Gastroesophageal sphincter (tissue), 4 donors: ENCODE results near the gene NPL. TPM values are rescaled to one million over a fixed set of nuclear protein-coding genes. Genes with fewer than 3 reads are reported as not detected.
A peak's percentile ranks its signal among the peaks of the same experiment; 100 is the strongest.

ENCODE experiments used
- ATAC-seq: fragments of 150-250 bp; one replicate; pipeline ENCODE4 v1.9.1; 2016; ENCODE audit warnings: mild to moderate bottlenecking, moderate library complexity
- H3K27ac ChIP-seq, 4 donors: fragments of 200-600 bp; sonication (generic) in 3 of 4; 1 replicate in 3 of 4; 2 replicates in 1 of 4; pipeline ENCODE4 v1.5.1; 2016 to 2019
- H3K27me3 ChIP-seq: fragments of 200-600 bp; sonication (generic); one replicate; pipeline ENCODE4 v1.5.1; 2019
- H3K36me3 ChIP-seq, 2 donors: fragments of 200-600 bp; sonication (generic); one replicate each; pipeline ENCODE4 v1.5.1; 2019; ENCODE audit warnings: control low read depth in 1 of 2
- H3K4me1 ChIP-seq, 3 donors: fragments of 200-600 bp; sonication (generic); 1 replicate in 2 of 3; 2 replicates in 1 of 3; pipeline ENCODE4 v1.5.1; 2016 to 2019; ENCODE audit warnings: control low read depth in 2 of 3
- H3K4me3 ChIP-seq, 2 donors: fragments of 200-600 bp; sonication (generic); one replicate each; pipeline ENCODE4 v1.5.1; 2019; ENCODE audit warnings: mild to moderate bottlenecking in 1 of 2, moderate library complexity in 1 of 2
- H3K9me3 ChIP-seq, 3 donors: fragments of 200-600 bp; sonication (generic); one replicate each; pipeline ENCODE4 v1.5.1; 2017 to 2019; ENCODE audit warnings: control low read depth in 2 of 3
- CTCF ChIP-seq, 4 experiments: fragments of 200-600 bp in 2 of 4; fragments of 450-650 bp in 2 of 4; sonication (generic) in 1 of 4; IDR thresholded peaks; one replicate each; pipeline ENCODE4 v1.5.1; 2017 to 2019; ENCODE audit warnings: antibody characterized with exemption in 4 of 4, mild to moderate bottlenecking in 2 of 4, moderate library complexity in 2 of 4
- EP300 ChIP-seq: sonication (generic); formaldehyde crosslinking; IDR thresholded peaks from one replicate; pipeline ENCODE4 v1.6.1; 2017; ENCODE audit warnings: antibody characterized with exemption, mild to moderate bottlenecking
- POLR2A ChIP-seq, 2 donors: fragments of 450-650 bp; IDR thresholded peaks; one replicate each; pipeline ENCODE4 v1.6.1; 2017; ENCODE audit warnings: antibody characterized with exemption in 2 of 2, mild to moderate bottlenecking in 2 of 2, moderate library complexity in 1 of 2
- POLR2AphosphoS5 ChIP-seq: sonication (generic); formaldehyde crosslinking; IDR thresholded peaks from one replicate; pipeline ENCODE4 v1.6.1; 2017; ENCODE audit warnings: antibody characterized with exemption
- WGBS, 2 donors: methylation state at CpG; one replicate each; pipeline ENCODE4 v1.1.5; 2018; ENCODE audit warnings: low coverage in 1 of 2; 5-methylcytosine and 5-hydroxymethylcytosine counted together
- total RNA-seq, 4 donors: library from RNA; depleted of rRNA; stranded (reverse); fragments of >200 nt; gene quantifications; one replicate each; pipeline ENCODE4 v1.1.0, GENCODE V29; 2016

Gene NPL, protein sequence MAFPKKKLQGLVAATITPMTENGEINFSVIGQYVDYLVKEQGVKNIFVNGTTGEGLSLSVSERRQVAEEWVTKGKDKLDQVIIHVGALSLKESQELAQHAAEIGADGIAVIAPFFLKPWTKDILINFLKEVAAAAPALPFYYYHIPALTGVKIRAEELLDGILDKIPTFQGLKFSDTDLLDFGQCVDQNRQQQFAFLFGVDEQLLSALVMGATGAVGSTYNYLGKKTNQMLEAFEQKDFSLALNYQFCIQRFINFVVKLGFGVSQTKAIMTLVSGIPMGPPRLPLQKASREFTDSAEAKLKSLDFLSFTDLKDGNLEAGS
- total RNA-seq, result 10 to 100 TPM in 1 of 4 donors, 1 to 10 TPM in 3; 6.8 to 10.2 (median 7.9) TPM

GRCh38 chr1:182789138-182790076, at the start of gene NPL:
NPL (plus strand) TSS chr1:182789773; CDS start chr1:182794372, 4,599 bp downstream.
- WGBS, 2 donors, result 0 to 2% methylated on average over 6 to 12 of the region's 93 CpGs
- Histone ChIP-seq H3K4me1 (peaks cover 0 to 26% (median 3%) of the 10 kb centered on the region in 3 donors), H3K27ac (peak within 1 kb of the TSS in 3 of 4 donors; percentile 78 to 82 (median 80)), H3K36me3 (peaks cover 0 to 4% of the 10 kb centered on the region in 2 donors), H3K27me3 (no peaks in the 10 kb centered on the region), H3K4me3 (peak within 1 kb of the TSS; percentile 43 to 63), H3K9me3 (no peaks in the 10 kb centered on the region)
- TF ChIP-seq POLR2AphosphoS5, result peak; percentile 74
- no peak for TF ChIP-seq CTCF (IDR thresholded peaks at IDR 0.05)
- TF ChIP-seq EP300, result no peak
- peak; percentile 84 to 89 for TF ChIP-seq POLR2A (IDR thresholded peaks at IDR 0.05)
- ATAC-seq, result peak; percentile 97

GRCh38 chr1:182740120-182740519, 49.5 kb upstream of the NPL start:
- ATAC-seq, result no peak
- Histone ChIP-seq H3K4me3 (no peak overlapping the region), H3K4me1 (no peaks in the 10 kb centered on the region), H3K27ac (no peak overlapping the region), H3K27me3 (no peaks in the 10 kb centered on the region), H3K9me3 (peaks cover 0 to 6% (median 0%) of the 10 kb centered on the region in 3 donors), H3K36me3 (no peaks in the 10 kb centered on the region)
- TF ChIP-seq POLR2A (IDR thresholded peaks at IDR 0.05) (no peak), POLR2AphosphoS5 (no peak), CTCF (IDR thresholded peaks at IDR 0.05) (no peak), EP300 (no peak)
- 77 to 100% methylated on average over 1 of the region's 1 CpG for WGBS, 2 donors

DNA sequence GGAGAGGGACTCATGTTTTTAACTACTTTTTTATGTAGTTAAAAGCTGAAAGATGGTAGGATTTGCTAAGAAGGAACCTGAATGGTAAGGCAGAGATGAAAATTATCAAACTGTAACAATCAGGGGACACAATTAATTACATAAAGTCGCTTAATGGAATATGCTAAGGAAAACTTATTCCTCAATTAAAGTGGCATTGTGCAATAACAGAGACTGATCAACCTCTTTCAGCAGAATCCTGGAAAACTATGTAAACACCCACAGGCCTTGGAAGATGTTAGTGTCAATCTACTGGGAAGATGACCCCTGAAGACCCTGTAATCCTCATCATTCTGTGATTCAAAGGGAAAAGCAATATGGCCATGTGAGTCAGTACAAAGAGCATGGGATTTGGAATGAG, 46.8 kb upstream of the NPL start:
- no peak for ATAC-seq
- Histone ChIP-seq H3K9me3 (no peaks in the 10 kb centered on the region), H3K27me3 (no peaks in the 10 kb centered on the region), H3K36me3 (no peaks in the 10 kb centered on the region), H3K4me1 (no peaks in the 10 kb centered on the region), H3K4me3 (no peak overlapping the region), H3K27ac (no peak overlapping the region)
- TF ChIP-seq POLR2A (IDR thresholded peaks at IDR 0.05) (no peak), EP300 (no peak), CTCF (IDR thresholded peaks at IDR 0.05) (no peak), POLR2AphosphoS5 (no peak)
- 79% methylated on average over 1 of the region's 1 CpG; no CpG with 5 or more reads in 1 of the 2 donors for WGBS, 2 donors

DNA sequence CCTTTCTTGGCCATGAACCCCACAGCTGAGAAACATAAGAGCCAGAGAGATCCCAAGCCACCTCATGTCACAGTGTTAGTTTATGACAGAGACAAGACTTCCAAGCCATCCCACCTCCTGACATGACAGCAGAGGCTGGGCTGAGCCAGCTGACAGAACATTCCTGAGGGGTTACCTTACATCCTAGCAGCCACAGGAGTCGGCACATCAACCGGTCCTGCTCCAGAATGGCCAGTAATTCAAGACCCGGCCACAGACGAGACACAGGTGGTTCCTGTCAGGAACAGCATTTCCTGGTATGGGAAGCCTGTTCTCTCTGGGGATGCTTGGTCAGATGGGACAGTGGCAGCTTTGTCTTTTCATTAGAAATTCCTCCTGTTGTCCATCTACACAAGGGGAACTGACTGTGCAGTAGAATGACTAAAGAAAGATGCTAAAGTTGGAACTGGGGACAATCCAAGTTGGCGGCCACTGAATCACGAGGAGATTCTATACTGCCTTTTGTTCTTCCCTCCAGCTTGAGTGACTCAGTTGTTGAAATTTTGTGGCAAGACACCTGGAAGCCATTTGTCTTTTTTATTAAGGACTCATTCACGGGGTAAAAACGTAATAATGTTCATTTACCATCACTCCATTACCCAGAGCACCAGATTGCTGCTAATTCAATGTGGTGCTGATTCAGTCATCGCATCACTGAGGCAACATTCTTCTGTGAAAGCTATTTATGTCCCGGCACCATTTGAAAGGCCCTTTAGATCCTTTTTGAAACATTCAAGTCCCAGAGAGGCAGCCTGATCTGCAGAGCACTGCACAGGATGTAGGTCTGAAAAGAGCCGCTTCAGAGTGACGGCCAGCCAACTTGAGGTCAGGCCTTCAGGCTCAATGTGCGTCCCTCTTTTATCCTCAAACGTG, 37.2 kb upstream of the NPL start:
- 42% methylated on average over 14 of the region's 14 CpGs; no CpG with 5 or more reads in 1 of the 2 donors for WGBS, 2 donors
- Histone ChIP-seq H3K4me1 (no peaks in the 10 kb centered on the region), H3K36me3 (no peaks in the 10 kb centered on the region), H3K9me3 (no peaks in the 10 kb centered on the region), H3K27ac (no peak overlapping the region), H3K4me3 (no peak overlapping the region), H3K27me3 (no peaks in the 10 kb centered on the region)
- no peak for ATAC-seq
- TF ChIP-seq CTCF (IDR thresholded peaks at IDR 0.05), result no peak
